Activated CD4-positive, alpha-beta T cell treated with anti-CD3 and anti-CD28 coated beads for 36 hours (primary cell): ENCODE measurements around the gene PDGFB. TPM values are rescaled to one million over a fixed set of nuclear protein-coding genes. Genes with fewer than 3 reads are reported as not detected.

Experiments used
- ATAC-seq: fragments of 200-7000 bp; cut with Tn5 transposase; one replicate; pipeline ENCODE4 v1.10.0; 2021; ENCODE audit warnings: mild to moderate bottlenecking, moderate library complexity
- CTCF ChIA-PET: fragments of 350-600 bp; sonication (Branson Sonifier 250); formaldehyde crosslinking; loops from one replicate; lab custom pipeline; 2021; ENCODE audit warnings: antibody characterized with exemption; lab: Charles Lee
- POLR2A ChIA-PET: fragments of 350-600 bp; sonication (Branson Sonifier 250); formaldehyde crosslinking; loops from one replicate; lab custom pipeline; 2021; ENCODE audit warnings: antibody characterized with exemption, inconsistent platforms; lab: Charles Lee
- DNase-seq: peaks from one replicate; pipeline ENCODE4 v3.0.0-alpha.2; 2020
- H3K27ac Mint-ChIP-seq: one replicate; pipeline ENCODE4 v1.8.0; 2021; ENCODE audit warnings: mixed read lengths
- H3K27me3 Mint-ChIP-seq: one replicate; pipeline ENCODE4 v1.8.0; 2021; ENCODE audit warnings: mixed read lengths
- H3K36me3 Mint-ChIP-seq: one replicate; pipeline ENCODE4 v1.8.0; 2021; ENCODE audit warnings: low read depth, mixed read lengths
- H3K4me1 Mint-ChIP-seq: one replicate; pipeline ENCODE4 v1.8.0; 2021; ENCODE audit warnings: mixed read lengths
- H3K4me3 Mint-ChIP-seq: one replicate; pipeline ENCODE4 v1.8.0; 2021; ENCODE audit warnings: mild to moderate bottlenecking, moderate library complexity, mixed read lengths
- H3K9me3 Mint-ChIP-seq: one replicate; pipeline ENCODE4 v1.8.0; 2021; ENCODE audit warnings: low read depth, mixed read lengths
- intact Hi-C, 2 experiments: fragments of 100-400 bp; cut with DNase I in 1 of 2; cut with micrococcal nuclease in 1 of 2; formaldehyde crosslinking; loops; one replicate each; pipeline versions ENCODE4 v1.14.2 to v1.15.1; 2022 to 2024; cut with DNase I, micrococcal nuclease
- total RNA-seq, 2 experiments: library from RNA; stranded (reverse); gene quantifications; one replicate each; pipeline ENCODE4 v1.2.3, GENCODE V29; 2021

The PDGFB gene
- total RNA-seq, 2 experiments from 2014 or later: 2.5 to 3.4 TPM

DNA sequence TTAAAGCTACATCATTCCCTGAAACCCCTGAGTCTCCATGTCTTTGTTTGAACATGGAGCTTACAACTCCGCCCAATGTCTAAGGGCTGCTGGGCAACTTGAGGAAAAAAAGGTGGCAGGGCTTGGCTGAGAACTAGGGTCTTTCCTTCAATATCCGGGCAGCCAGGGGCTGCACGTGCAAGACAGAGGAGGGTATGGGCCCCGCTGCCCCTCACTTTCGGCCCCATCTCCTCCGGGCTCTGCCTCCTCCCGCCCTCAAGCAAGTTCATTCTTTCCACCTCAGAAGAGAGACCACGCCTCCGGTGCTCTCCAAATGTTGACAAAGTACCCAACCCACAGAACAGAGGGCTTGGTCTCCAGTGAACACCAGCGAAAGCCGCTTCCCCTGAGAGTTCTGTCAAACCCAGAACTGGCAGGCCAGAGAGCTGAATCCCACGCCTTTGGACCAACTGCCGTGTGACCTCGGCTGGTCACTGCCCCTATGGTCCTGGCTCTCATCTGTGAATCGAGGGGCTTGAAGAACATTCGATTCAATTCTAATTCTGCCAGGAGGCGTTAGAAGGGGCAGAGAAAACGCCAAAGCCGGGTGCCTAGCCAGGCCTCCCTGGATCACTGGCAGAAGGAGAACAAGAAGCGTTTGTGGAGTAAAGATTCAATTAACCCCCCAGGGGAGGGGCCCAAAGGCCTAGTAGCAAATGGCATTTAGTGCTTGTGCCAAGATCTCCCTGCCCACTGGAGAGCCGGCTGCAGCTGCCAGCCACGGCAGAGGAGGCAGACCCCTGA lies 7.3 kb downstream of the PDGFB start:
- H3K4me3 Mint-ChIP-seq: no peak overlapping the region
- H3K27me3 Mint-ChIP-seq: peaks cover 25% of the 10 kb centered on the region
- peak; percentile 47 for DNase-seq
- H3K9me3 Mint-ChIP-seq: no peaks in the 10 kb centered on the region
- no peak for ATAC-seq
- H3K4me1 Mint-ChIP-seq: peaks cover 73% of the 10 kb centered on the region
- ChIA-PET POLR2A (interaction anchor here (0.5 to 0.6 kb wide), 2 partner anchors 83 to 275 kb away, joined by 3 to 6 read pairs; no protein-coding TSS in a partner anchor), CTCF (interaction anchor here (0.7 to 1.8 kb wide), 2 partner anchors 66 to 74 kb away, joined by 6 to 8 read pairs; no protein-coding TSS in a partner anchor)
- intact Hi-C loops: no loop called here
- no peak overlapping the region for H3K27ac Mint-ChIP-seq
- H3K36me3 Mint-ChIP-seq: no peaks in the 10 kb centered on the region

DNA sequence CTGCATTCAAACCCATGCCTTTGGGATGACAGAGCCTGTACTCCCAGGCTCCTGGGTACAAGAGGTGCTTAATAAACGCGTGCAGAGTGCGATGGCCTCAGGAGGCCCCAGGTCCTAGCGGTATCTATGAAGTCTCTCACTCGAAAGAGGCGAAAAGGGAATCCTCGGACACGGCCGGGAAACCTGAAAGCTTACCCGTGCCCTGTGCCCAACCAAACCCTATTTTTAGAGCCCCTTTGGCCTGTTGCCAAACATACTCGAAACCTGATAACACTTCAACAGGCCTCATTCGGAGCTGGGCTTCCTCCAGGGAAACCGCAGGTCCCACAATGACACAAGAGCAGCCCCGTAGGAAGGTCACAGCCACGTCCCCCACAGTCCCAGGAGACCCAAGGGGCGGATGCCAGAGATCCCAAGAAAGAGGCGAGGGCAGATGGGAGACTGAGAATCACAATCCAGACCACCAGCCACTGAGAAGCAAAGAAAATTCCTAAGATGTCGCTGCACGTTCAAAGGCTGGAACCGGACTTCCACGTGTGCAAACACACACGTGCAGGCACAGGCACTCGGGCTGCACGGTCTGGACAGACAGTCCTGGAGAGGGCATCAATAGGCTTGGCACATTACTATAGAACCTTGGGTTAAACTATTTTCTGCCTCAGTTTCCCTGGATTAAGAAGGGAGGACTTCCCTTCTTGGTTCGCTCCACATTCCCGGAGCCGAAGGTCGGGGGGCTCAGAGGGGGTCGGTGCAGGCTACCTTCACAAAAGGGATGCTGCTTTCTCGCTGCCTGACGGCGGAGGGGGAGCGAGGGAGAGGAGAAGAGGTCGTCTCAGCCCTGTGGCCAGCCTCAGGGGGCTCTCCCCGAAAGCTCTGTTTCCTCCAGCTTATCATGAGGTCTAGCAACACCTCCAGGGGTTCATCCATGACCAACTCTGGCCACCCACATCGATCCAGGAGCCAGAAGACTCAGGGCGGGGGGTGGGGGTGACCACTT lies 8.2 kb downstream of the PDGFB start:
- Mint-ChIP-seq H3K36me3 (no peaks in the 10 kb centered on the region), H3K27ac (peak overlapping the region; percentile 10), H3K9me3 (no peaks in the 10 kb centered on the region), H3K4me3 (peak overlapping the region; percentile 29), H3K4me1 (peaks cover 70% of the 10 kb centered on the region), H3K27me3 (peaks cover 23% of the 10 kb centered on the region)
- peak; percentile 66 for DNase-seq
- ChIA-PET POLR2A (interaction anchor here (0.5 to 1.0 kb wide), 3 partner anchors 82 to 276 kb away, joined by 3 to 6 read pairs (median 3); no protein-coding TSS in a partner anchor), CTCF (interaction anchor here (0.7 to 1.8 kb wide), 5 partner anchors 8 to 469 kb away, joined by 3 to 8 read pairs (median 3); partner anchors contain the start of gene PDGFB)
- intact Hi-C loops: no loop called here
- peak; percentile 16 for ATAC-seq

DNA sequence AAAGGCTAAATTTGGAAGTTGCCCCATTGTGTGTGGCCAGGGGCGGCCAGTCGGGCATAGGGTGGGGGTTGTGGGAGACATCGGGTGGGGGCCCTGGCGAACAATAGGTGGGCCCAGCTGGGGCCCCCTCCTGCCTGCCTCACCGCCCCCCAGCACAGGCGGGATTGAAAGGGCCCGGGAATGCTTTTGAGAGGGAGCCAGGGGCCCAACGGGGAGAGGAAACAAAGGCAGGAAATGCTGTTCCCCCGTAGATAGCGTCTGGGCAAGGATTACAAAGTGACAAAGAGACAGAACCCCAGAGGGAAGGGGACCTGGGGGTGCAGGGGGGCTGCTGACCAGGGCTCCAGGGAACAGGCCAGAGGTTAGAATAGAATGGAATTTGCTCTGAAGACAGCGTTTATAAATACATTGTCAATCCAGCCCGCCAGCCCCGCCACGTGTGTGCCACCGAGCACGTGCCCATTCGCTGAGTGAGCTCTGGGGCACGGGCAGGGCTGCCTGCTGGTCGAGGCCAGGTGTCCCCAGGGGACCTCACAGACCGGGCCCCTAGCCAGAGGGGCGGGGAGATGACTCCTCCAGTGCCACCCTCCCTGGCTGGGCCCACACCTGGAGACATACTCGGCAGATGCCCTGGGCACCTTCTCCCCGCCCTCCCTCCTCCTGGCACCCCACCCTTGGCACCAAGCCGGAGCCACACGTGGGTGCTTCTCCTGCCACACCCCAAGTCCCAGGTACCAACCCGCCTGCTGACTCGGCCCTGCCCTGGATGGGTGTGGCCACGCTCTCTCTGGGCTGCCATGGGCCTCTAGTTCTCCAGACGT lies 9.7 kb downstream of the PDGFB start:
- CTCF ChIA-PET: interaction anchor here (1.2 kb wide), 1 partner anchor 14 kb away, joined by 3 read pairs; no protein-coding TSS in a partner anchor
- peaks cover 21% of the 10 kb centered on the region for H3K27me3 Mint-ChIP-seq
- H3K4me3 Mint-ChIP-seq: no peak overlapping the region
- H3K36me3 Mint-ChIP-seq: peaks cover 4% of the 10 kb centered on the region
- ATAC-seq: no peak
- no peak for DNase-seq
- H3K4me1 Mint-ChIP-seq: peaks cover 59% of the 10 kb centered on the region
- POLR2A ChIA-PET: interaction anchor here (1.0 kb wide), 1 partner anchor 83 kb away, joined by 3 read pairs; no protein-coding TSS in a partner anchor
- no peak overlapping the region for H3K27ac Mint-ChIP-seq
- intact Hi-C loops: no loop called here
- H3K9me3 Mint-ChIP-seq: no peaks in the 10 kb centered on the region

DNA sequence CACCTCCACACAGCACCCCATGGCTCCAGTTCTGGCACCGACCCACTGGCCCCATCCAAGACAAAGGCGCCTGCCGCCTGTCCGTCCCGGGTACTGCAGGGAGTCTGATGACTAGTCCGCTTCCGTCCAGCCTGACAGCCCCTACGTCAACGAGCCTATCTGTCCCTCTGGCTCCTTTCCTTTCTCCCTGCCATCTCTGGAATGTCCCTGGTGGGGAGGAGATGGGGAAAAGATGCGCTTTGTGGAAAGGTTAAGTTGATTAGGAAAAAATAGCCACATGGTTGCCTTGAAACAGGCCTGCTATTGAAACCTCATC lies 10.4 kb downstream of the PDGFB start:
- Mint-ChIP-seq H3K27ac (no peak overlapping the region), H3K4me3 (no peak overlapping the region), H3K9me3 (no peaks in the 10 kb centered on the region), H3K4me1 (peaks cover 53% of the 10 kb centered on the region), H3K36me3 (peaks cover 4% of the 10 kb centered on the region), H3K27me3 (peaks cover 21% of the 10 kb centered on the region)
- ATAC-seq (no peak), DNase-seq (no peak)
- CTCF ChIA-PET: no interaction called here
- intact Hi-C loops: no loop called here
- POLR2A ChIA-PET: no interaction called here

DNA sequence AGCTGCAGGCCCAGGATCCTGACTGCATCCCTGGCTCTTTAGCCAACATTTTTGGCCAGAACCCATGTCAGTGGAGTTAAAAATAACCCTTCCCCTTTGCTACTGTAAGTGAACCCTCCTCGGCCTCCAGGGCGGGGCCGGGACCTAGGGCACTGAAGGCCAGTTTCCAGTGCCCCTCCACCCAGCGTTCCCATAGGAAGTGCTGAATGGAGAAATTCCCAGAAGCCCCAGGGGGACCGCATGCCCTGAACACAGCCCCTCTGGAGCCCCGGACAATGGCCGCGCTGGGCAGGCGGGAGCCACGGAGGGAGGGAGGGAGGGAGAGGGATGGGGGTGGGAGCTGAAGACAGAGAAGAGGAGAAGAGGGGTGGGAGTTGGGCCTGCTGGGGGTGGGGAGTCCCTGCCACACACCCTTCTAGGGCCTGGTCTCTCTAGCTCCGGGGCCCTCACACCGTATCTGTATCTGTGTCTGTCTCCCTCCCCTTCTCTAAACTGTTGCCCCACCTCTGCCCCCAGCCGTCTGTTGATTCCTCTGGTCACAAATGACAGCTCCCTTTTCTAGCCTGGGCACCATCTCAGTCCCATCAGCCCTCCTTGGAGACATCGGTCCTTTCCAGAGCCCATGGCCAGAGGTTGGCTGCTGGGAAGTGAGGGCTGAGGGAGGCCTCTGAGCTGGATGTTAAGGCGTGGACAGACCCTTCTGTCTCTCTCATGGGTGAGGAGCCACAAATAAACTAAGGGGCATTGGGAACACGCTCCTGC lies 10.9 kb downstream of the PDGFB start:
- POLR2A ChIA-PET: no interaction called here
- no peak overlapping the region for H3K4me3 Mint-ChIP-seq
- intact Hi-C loops: no loop called here
- H3K4me1 Mint-ChIP-seq: peaks cover 50% of the 10 kb centered on the region
- no peak overlapping the region for H3K27ac Mint-ChIP-seq
- H3K9me3 Mint-ChIP-seq: no peaks in the 10 kb centered on the region
- DNase-seq (no peak), ATAC-seq (no peak)
- CTCF ChIA-PET: interaction anchor here (0.6 kb wide), 1 partner anchor 278 kb away, joined by 3 read pairs; no protein-coding TSS in a partner anchor
- H3K36me3 Mint-ChIP-seq: peaks cover 4% of the 10 kb centered on the region
- H3K27me3 Mint-ChIP-seq: peaks cover 21% of the 10 kb centered on the region

DNA sequence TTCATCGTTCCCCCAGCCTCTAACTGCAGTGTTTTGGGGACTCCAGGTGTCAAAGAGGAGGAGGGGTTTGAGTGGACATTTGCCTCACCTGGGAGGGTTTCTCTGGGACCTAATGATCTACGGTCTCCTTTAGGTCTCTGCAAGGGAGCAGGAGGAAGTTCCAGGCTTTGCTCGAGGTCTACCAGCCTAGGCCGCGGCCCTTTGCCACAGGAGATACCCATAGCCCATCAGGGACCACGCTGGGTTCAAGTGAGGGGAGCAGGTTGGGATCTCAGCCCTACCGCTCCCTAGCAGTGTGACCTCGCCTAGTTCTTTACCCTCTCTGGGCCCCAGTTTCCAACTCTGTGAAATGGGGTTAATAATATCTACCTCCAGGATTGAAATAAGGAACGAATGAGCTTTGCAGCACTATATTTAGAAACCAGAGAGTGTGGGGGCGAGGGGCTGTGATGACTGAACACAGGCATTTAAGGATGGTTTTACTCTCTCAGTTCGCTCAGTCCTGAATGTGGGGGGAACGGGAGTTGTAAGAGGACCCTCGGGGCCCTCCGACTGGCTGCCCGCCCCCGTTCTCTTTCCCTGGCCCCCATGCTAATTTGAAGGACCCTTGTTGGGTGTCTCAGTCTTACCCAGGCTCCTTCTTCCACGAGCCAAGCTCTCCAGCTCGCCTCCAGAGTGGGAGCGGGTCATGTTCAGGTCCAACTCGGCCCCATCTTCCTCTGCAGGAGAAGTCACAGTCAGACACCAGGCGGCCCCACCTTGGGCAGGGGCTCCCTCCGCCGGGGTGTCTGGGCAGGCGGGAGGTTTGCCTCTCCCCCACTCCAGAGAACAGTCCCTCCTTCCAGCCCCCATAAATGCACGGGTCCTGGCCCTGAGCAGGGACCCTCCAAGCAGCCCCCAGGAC lies 11.7 kb downstream of the PDGFB start:
- Mint-ChIP-seq H3K4me1 (peaks cover 47% of the 10 kb centered on the region), H3K4me3 (no peak overlapping the region), H3K27me3 (peaks cover 21% of the 10 kb centered on the region), H3K9me3 (no peaks in the 10 kb centered on the region), H3K36me3 (peaks cover 4% of the 10 kb centered on the region), H3K27ac (no peak overlapping the region)
- POLR2A ChIA-PET: no interaction called here
- intact Hi-C loops: no loop called here
- ATAC-seq: peak; percentile 67
- CTCF ChIA-PET: interaction anchor here (0.6 to 1.8 kb wide), 3 partner anchors 23 to 279 kb away, joined by 3 to 5 read pairs (median 3); no protein-coding TSS in a partner anchor
- DNase-seq: no peak

DNA sequence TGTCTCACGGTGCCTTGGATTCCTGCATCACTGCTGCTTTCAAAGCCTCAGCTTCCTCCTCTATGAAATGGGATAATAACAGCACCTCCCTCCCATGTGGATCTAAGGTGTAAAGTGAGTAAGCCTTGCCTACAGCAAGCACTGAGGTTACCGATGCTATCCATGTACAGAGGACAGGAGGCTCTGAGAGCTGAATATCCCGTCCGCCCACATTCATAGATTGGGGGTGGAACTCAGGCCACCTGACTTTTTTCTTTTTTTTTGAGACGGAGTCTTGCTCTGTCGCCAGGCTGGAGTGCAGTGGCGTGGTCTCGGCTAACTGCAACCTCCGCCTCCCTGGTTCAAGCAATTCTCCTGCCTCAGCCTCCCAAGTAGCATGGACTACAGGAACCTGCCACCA lies 12.5 kb downstream of the PDGFB start:
- intact Hi-C loops: no loop called here
- Mint-ChIP-seq H3K27me3 (peaks cover 21% of the 10 kb centered on the region), H3K27ac (no peak overlapping the region), H3K9me3 (no peaks in the 10 kb centered on the region), H3K4me3 (no peak overlapping the region), H3K4me1 (peaks cover 42% of the 10 kb centered on the region), H3K36me3 (peaks cover 4% of the 10 kb centered on the region)
- DNase-seq: no peak
- POLR2A ChIA-PET: no interaction called here
- ATAC-seq: no peak
- CTCF ChIA-PET: interaction anchor here (0.6 to 1.8 kb wide), 3 partner anchors 23 to 264 kb away, joined by 3 to 5 read pairs (median 3); no protein-coding TSS in a partner anchor

DNA sequence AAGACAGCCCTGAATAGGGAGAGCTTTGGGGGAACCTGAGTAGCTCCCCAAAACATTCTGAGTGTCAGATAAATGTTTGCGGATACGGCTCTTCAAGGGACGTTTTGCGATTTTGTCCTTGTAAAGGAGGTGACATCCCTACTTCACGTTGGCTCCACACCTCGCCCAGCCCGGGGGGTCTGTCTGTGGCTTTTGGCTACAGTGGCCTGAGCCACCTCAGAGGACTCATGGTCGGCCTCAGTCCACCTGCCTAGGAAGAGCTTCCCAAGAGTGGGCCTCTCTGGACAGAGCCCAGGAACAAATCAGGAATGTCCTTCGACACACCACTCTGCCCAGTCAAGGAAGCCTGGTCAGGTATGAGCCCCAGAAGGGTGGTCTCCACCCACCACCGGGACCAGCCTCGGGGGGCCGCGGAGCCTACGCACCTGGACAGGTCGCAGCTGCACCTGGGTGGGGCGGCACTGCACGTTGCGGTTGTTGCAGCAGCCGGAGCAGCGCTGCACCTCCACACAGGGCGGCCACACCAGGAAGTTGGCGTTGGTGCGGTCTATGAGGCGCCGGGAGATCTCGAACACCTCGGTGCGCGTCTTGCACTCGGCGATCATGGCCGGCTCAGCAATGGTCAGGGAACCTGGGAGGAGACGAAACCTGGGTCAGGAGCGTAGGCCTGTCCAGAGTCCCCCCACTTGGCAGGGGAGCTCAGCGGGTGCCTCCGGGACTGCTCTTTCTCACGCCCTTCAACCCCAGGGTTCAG lies 13.4 kb downstream of the PDGFB start:
- POLR2A ChIA-PET: no interaction called here
- intact Hi-C loops: no loop called here
- CTCF ChIA-PET: interaction anchor here (0.5 to 1.9 kb wide), 6 partner anchors 12 to 464 kb away, joined by 3 to 5 read pairs (median 3); no protein-coding TSS in a partner anchor
- H3K36me3 Mint-ChIP-seq: peaks cover 4% of the 10 kb centered on the region
- H3K4me3 Mint-ChIP-seq: no peak overlapping the region
- H3K9me3 Mint-ChIP-seq: no peaks in the 10 kb centered on the region
- H3K27ac Mint-ChIP-seq: no peak overlapping the region
- DNase-seq (no peak), ATAC-seq (no peak)
- peaks cover 17% of the 10 kb centered on the region for H3K27me3 Mint-ChIP-seq
- peaks cover 33% of the 10 kb centered on the region for H3K4me1 Mint-ChIP-seq
